Upper lobe of right lung (tissue), 1 donor: ENCODE data around the gene COPS3. TPM values are rescaled to one million over a fixed set of nuclear protein-coding genes. Genes with fewer than 3 reads are reported as not detected.

Experiments
- ATAC-seq: fragments of 200-7000 bp; cut with Tn5 transposase; one replicate; pipeline ENCODE4 v1.9.1; 2020; ENCODE audit warnings: mild to moderate bottlenecking, moderate library complexity
- DNase-seq: peaks from one replicate; pipeline ENCODE4 v3.0.0-alpha.2; 2020
- H3K27ac ChIP-seq: fragments of 200-600 bp; one replicate; pipeline ENCODE4 v1.8.0; 2022
- H3K27me3 ChIP-seq: fragments of 200-600 bp; one replicate; pipeline ENCODE4 v1.8.0; 2022; ENCODE audit warnings: mild to moderate bottlenecking
- H3K36me3 ChIP-seq: fragments of 200-600 bp; one replicate; pipeline ENCODE4 v1.8.0; 2022
- H3K4me1 ChIP-seq: fragments of 200-600 bp; one replicate; pipeline ENCODE4 v1.8.0; 2022
- H3K4me3 ChIP-seq: fragments of 200-600 bp; one replicate; pipeline ENCODE4 v1.8.0; 2022; ENCODE audit warnings: mild to moderate bottlenecking
- H3K9me3 ChIP-seq: fragments of 200-600 bp; one replicate; pipeline ENCODE4 v1.8.0; 2022
- intact Hi-C: fragments of 100-400 bp; cut with DNase I; formaldehyde crosslinking; loops from one replicate; pipeline ENCODE4 v1.11.0; 2022
- total RNA-seq: library from RNA; stranded (reverse); fragmentation: NEBNext Ultra II Directional; extraction: Animal tissue kit (Norgen Biotek cat#: 25700); gene quantifications from one replicate; pipeline ENCODE4 v1.2.1, GENCODE V29; 2021
- TF ChIP-seq, protein P1 (sequence below): fragments of 200-600 bp; IDR thresholded peaks from one replicate; pipeline ENCODE4 v1.8.0; 2022; ENCODE audit warnings: antibody characterized with exemption
- donor health status: DM: no; HTN: yes; CAD: no; lungs with severe emphysema.

Gene COPS3
- total RNA-seq, 1 donor from 2014 or later: 47.1 TPM

DNA sequence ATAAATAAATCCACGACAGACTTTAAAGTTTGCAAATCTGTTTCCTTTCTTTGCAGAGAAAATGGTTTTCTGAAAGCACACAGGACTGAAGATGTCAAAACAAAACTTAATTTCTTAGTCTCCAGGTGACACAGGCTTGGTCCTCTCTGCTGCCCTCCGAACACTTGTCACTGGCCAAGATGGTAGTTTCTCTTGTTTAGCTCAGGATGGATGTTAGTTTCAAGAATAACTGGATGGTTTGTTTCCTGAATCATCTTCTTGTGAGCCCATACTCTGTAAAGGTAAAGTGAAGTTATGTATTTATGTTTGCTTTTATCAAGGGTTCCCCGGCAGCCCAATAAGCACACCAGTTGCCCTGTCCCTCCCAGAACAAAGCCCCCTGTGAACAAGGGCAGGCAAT is 34.2 kb downstream of the COPS3 start:
- DNase-seq (no peak), ATAC-seq (no peak)
- TF ChIP-seq, protein P1, sequence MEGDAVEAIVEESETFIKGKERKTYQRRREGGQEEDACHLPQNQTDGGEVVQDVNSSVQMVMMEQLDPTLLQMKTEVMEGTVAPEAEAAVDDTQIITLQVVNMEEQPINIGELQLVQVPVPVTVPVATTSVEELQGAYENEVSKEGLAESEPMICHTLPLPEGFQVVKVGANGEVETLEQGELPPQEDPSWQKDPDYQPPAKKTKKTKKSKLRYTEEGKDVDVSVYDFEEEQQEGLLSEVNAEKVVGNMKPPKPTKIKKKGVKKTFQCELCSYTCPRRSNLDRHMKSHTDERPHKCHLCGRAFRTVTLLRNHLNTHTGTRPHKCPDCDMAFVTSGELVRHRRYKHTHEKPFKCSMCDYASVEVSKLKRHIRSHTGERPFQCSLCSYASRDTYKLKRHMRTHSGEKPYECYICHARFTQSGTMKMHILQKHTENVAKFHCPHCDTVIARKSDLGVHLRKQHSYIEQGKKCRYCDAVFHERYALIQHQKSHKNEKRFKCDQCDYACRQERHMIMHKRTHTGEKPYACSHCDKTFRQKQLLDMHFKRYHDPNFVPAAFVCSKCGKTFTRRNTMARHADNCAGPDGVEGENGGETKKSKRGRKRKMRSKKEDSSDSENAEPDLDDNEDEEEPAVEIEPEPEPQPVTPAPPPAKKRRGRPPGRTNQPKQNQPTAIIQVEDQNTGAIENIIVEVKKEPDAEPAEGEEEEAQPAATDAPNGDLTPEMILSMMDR: no peak
- intact Hi-C loops: no loop called here
- Histone ChIP-seq H3K4me3 (no peak overlapping the region), H3K4me1 (no peaks in the 10 kb centered on the region), H3K27ac (no peak overlapping the region), H3K27me3 (no peaks in the 10 kb centered on the region), H3K9me3 (no peaks in the 10 kb centered on the region), H3K36me3 (peaks cover 64% of the 10 kb centered on the region)

GRCh38 chr17:17243163-17243562 is 37.9 kb downstream of the COPS3 start:
- Histone ChIP-seq H3K4me3 (no peak overlapping the region), H3K27ac (no peak overlapping the region), H3K4me1 (peaks cover 4% of the 10 kb centered on the region), H3K36me3 (peaks cover 27% of the 10 kb centered on the region), H3K9me3 (no peaks in the 10 kb centered on the region), H3K27me3 (no peaks in the 10 kb centered on the region)
- intact Hi-C loops: no loop called here
- ATAC-seq: no peak
- no peak for DNase-seq
- TF ChIP-seq, protein P1: no peak

GRCh38 chr17:17242246-17242645 is 38.8 kb downstream of the COPS3 start:
- Histone ChIP-seq H3K4me1 (peaks cover 6% of the 10 kb centered on the region), H3K4me3 (no peak overlapping the region), H3K27me3 (no peaks in the 10 kb centered on the region), H3K9me3 (no peaks in the 10 kb centered on the region), H3K36me3 (peaks cover 19% of the 10 kb centered on the region), H3K27ac (no peak overlapping the region)
- TF ChIP-seq, protein P1: no peak
- DNase-seq: peak; percentile 45
- ATAC-seq: no peak
- intact Hi-C loops: no loop called here

- Histone ChIP-seq H3K36me3 (peaks cover 14% of the 10 kb centered on the region), H3K27ac (no peak overlapping the region), H3K9me3 (no peaks in the 10 kb centered on the region), H3K27me3 (no peaks in the 10 kb centered on the region), H3K4me1 (peaks cover 6% of the 10 kb centered on the region), H3K4me3 (no peak overlapping the region)
- intact Hi-C loops: no loop called here
- TF ChIP-seq, protein P1: no peak
- no peak for DNase-seq
- ATAC-seq: no peak
Observed at GRCh38 chr17:17241656-17242055, 39.4 kb downstream of the COPS3 start.

DNA sequence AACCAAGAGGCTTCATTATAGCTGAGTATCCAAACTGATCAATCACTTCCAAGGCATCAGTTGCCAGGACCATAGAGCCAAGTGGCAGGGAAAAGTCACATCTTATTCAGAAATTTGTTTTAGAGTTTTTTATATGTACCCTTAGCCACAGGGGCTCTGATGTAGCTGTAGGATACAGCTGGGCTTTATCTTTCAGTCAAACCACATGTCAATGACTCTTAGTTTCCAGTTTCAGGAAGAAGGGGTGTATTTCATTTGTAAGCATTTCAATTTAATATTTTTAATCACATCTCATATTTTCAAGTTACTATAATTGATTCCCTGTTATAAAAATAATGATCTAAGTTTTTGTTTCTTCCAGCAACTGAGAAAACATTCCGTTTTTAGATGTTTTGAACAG is 41.2 kb downstream of the COPS3 start:
- Histone ChIP-seq H3K27me3 (no peaks in the 10 kb centered on the region), H3K36me3 (no peaks in the 10 kb centered on the region), H3K4me1 (peaks cover 14% of the 10 kb centered on the region), H3K4me3 (no peak overlapping the region), H3K9me3 (no peaks in the 10 kb centered on the region), H3K27ac (no peak overlapping the region)
- TF ChIP-seq, protein P1: no peak
- no peak for ATAC-seq
- intact Hi-C loops: no loop called here
- DNase-seq: no peak
